GM19023 (cell line): ENCODE data around the gene PRR23C.

Experiments
- ATAC-seq: cut with Tn5 transposase; IDR thresholded peaks from one replicate; pipeline ENCODE4 v1.9.1; 2021; ENCODE audit warnings: mild to moderate bottlenecking, moderate library complexity; ENCODE audit not compliant: unreplicated experiment

Gene PRR23C

DNA sequence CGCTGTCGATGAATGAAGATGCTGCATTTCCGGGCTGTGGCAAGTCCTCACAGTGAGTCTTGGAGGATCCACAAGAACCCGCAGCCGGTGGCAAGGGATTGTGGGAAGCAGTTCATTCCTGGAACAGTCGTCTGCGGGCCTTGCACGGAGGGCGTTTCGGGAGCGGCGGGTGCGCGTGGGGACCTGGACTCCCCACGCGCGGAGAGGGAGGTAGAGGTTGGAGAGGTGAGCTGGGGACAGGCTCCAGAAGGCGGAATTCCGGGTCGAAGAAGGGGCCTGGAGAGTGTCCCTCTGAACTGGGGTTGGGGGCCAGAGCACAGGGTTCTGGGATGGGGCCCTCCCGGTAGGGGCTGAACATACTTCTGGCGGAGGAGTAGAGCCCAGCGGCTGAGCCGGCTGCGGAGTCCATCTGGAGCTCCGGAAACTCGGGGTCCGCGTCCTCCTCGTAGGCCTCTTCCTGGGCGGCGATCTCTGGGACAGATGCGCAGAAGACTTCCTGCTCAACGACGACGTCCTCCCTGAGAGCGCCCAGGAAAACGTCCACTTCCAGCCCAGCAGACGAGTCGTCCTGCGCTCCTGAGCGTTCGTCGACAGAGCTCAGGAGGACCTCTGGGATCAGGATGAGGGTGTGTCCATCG, 39.2 kb downstream of the PRR23C start:
- ATAC-seq, result no peak

DNA sequence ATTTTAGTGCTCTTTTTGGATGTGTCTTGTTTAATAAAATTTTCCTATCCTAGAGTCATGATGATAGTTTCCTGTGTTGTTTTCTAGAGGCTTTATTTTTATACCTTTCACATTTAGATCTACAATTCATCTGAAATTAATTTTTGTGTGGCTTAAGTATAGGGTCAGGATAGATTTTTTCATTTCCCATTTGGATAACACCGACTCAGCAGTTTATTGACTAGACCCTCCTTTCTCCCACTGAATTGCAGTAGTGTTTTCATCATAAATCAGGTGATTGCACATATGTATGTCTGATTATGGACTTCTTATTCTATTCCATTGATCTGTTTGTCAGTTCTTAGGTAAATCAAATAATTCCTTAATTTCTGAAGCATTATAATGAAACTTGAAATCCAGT, 49.0 kb downstream of the PRR23C start:
- ATAC-seq, result no peak
